Measurements from ENCODE around the gene FBLN1.
"Not testable (repeated sequence)": the region's sequence is repeated elsewhere in the genome, so short reads cannot be mapped to it uniquely, and the experiment has no call there.

Gene FBLN1

GRCh38 chr22:45476814-45477213 lies 25.9 kb upstream of the FBLN1 start:
- no peak for DNase-seq (ENCODE audit: low read depth in 4 of 4, low spot score in 1 of 4)

GRCh38 chr22:45477366-45478107 lies 25.1 kb upstream of the FBLN1 start:
- no peak for DNase-seq (ENCODE audit: low read depth in 4 of 4, low spot score in 1 of 4)

- no peak for DNase-seq (ENCODE audit: low read depth in 4 of 4, low spot score in 1 of 4)
Observed at GRCh38 chr22:45478108-45478771, 24.4 kb upstream of the FBLN1 start.

GRCh38 chr22:45480717-45481116 lies 22.0 kb upstream of the FBLN1 start:
- DNase-seq (ENCODE audit: low read depth in 4 of 4, low spot score in 1 of 4) = no peak

- DNase-seq (ENCODE audit: low read depth in 4 of 4, low spot score in 1 of 4) = no peak
Observed at GRCh38 chr22:45481661-45482060, 21.0 kb upstream of the FBLN1 start.

DNA sequence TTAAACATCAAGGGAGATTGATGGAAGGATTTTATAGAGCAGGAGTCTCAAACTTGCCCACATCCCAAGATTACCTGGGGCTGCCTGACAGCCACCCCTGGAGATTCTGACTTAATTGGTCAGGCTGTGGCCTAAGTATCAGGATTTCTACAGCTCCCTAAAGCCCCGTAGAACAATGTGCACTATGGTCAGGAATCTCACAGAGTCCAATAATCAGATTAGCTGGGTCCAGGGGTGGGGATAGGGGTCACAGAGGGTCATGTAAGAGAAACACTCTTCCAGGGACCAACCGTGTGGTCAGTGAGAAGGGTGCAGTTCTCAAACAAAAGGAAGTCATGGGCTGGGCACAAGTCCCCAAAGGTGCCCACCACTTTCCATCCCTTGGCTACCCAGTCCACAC lies 20.5 kb upstream of the FBLN1 start:
- DNase-seq (ENCODE audit: low read depth in 4 of 4, low spot score in 1 of 4) = no peak

DNA sequence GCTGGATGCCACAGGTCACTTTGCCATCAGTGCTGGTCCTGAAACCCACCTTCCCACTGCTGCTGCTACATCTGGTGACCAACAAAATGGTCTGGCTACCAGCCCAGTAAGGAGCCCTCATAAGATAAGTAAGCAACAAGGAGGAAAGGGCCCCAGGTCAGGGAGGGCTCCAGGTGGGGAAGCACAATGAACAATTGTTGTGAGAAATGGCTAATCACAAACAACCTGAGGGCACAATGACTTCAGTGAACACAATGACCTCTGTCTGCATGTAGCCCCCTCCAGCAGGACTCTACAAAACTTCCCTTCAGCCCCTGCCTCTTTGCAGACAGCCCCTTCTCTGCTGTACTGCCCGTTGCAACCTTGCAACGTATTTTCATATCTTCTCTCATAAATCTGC lies 19.4 kb upstream of the FBLN1 start:
- no peak for DNase-seq (ENCODE audit: low read depth in 4 of 4, low spot score in 1 of 4)

GRCh38 chr22:45483918-45484499 lies 18.7 kb upstream of the FBLN1 start:
- DNase-seq (ENCODE audit: low read depth in 4 of 4, low spot score in 1 of 4) = no peak

DNA sequence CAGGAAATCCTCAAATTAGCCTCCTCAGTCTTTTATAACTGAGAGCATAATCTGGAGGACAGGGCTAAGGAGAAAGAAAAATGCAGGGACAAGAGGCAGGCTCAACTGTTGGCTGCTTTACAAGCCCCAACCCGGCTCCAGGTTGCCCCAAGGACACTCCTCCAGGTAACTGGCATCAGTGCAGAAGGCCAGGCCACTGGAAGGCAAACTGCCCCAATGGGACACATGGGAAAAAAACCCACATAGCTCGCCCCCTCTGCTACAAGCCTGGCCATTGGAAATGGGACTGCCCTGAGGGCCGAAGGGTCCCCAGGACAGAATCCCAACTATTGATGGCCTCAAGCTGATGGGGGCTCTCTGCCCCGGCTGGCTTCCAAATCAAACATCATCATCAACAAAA lies 17.9 kb upstream of the FBLN1 start:
- no peak for DNase-seq (ENCODE audit: low read depth in 4 of 4, low spot score in 1 of 4)

- DNase-seq (ENCODE audit: low read depth in 4 of 4, low spot score in 1 of 4) = no peak
Observed at GRCh38 chr22:45485261-45485660, 17.4 kb upstream of the FBLN1 start.

- no peak for DNase-seq (ENCODE audit: low read depth in 4 of 4, low spot score in 1 of 4)
Observed at GRCh38 chr22:45488764-45489370, 13.8 kb upstream of the FBLN1 start.

DNA sequence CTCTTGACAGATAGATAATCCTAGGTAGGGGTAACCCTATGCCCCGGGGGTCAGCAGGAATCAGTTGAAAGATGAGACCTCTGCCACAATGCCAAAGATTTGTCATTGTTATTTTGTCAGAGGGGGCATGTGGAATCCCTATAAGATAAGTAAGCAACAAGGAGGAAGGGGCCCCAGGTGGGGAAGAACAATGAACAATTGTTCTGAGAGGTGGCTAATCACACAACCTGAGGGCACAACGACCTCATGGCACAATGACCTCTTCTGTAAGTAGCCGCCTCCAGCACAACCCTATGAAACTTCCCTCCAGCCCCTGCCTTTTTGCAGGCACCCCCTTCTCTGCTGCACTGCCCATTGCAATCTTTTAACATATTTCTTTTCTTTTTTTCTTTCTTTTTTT lies 11.8 kb upstream of the FBLN1 start:
- DNase-seq (ENCODE audit: low read depth in 4 of 4, low spot score in 1 of 4) = no peak

DNA sequence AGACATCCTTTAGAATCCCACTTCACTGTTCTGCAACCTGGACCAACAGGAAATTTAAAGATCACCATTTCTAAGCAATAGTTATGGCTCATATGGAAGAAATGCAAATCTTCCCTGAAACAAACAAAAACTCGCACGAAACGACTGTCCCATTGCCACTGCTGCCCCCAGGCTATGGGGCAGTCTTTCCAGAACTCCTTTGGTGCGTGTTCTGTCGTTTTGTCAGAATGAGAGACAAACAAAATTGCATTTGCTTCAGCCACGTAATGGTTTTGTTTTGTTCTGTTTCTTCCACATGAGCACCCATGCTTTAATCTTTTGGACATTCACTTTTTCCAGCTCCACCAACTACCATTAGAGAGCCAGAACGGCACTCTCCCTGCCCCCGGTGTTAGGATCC lies 10.8 kb upstream of the FBLN1 start:
- no peak for DNase-seq (ENCODE audit: low read depth in 4 of 4, low spot score in 1 of 4)

DNA sequence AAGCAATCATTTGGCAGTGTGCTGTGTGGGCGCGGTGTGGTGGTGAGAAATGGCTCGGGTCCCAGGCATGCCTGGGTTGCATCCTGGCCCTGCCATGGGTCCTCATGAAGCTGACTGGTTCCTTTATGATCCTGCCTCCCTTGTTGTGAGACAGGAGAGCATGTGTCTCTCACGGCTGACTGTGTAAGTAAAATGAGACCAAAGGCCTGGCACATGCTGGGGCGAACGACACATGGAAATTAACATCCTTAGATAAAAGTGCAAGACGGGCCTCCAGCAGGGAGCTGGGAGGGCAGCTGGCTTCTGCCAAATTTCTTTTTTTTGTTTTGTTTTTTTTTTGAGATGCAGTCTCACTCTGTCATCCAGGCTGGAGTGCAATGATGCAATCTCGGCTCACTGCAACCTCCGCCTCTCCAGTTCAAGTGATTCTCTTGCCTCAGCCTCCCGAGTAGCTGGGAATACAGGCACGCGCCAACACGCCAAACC lies 9.4 kb upstream of the FBLN1 start:
- DNase-seq (ENCODE audit: low read depth in 4 of 4, low spot score in 1 of 4) = no peak

- DNase-seq (ENCODE audit: low read depth in 4 of 4, low spot score in 1 of 4) = not testable (repeated sequence)
Observed at GRCh38 chr22:45494306-45494705, 8.4 kb upstream of the FBLN1 start.

DNA sequence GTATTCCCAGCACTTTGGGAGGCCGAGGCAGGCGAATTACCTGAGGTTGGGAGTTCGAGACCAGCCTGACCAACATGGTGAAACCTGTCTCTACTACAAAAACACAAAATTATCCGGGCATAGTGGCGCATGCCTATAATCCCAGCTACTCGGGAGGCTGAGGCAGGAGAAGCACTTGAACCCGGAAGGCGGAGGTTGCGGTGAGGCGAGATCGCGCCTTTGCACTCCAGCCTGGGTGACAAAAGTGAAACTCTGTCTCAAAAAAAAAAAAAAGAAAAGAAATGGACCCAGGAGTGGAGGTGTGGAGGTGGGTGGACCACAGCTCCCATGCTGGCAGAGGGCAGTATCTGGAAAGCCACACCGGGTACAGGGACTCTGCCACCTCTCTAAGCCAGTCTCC lies 7.1 kb upstream of the FBLN1 start:
- DNase-seq (ENCODE audit: low read depth in 4 of 4, low spot score in 1 of 4) = not testable (repeated sequence)

- DNase-seq (ENCODE audit: low read depth in 4 of 4, low spot score in 1 of 4) = no peak
Observed at GRCh38 chr22:45496451-45496941, 6.2 kb upstream of the FBLN1 start.

DNA sequence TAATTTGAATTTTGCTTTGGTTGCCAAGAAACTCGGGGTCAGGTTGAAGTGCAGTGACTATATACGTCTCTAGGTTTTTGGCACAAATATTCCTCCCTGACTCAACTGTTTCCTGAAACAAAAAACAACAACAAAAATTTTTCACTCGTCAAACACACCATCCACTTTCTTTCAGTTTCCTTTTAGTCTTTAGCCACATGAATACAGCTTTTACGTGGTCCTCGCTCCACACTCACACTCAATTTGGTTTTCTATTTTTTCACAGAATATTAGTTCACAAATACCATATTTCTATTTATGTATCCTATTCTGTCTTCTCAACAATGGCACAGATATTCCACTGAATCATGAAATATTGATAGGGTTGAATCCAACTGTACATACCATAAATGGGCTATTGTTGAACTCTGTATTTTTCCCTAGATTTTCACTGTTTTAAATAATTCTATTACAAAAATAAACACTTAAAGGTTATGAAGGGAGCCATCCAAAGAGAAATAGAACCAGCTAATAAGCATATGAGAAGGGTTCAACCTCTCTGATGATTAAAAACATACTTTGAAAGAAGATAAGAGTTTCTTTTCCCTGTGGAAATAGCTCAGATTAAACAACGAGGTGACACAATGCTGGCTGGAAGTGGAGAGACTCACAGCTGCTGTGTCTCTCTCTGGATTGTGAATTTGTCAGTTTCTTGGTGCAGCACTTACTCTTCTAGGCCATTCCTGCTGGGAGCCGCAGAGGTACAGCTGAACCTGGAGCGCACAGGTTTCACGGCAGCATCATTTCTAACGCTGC lies 5.1 kb upstream of the FBLN1 start:
- no peak for DNase-seq (ENCODE audit: low read depth in 4 of 4, low spot score in 1 of 4)

DNA sequence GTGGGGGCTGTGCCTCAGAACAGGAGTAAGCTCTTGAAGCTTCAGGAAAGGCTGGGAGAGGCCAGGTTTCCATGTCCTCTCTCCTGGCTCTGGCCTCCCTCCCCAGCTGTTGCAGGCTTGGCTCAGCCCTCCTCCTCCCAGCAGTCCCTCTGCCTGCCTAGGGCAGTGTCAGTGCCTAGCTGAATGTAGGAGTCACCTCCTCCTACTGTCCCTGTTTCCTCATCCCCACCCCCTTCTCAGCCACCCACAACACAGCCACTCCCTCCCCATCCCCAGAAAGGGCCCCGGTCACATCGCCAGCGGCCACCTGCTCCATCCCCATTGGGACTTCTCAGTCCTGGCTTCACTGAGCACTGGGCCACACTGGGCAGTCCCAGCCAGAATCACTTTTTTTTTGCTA lies 2.9 kb upstream of the FBLN1 start:
- no peak for DNase-seq (ENCODE audit: low read depth in 4 of 4, low spot score in 1 of 4)

GRCh38 chr22:45503050-45503815 lies 550 bp downstream of the FBLN1 start:
- no peak for DNase-seq (ENCODE audit: low read depth in 4 of 4, low spot score in 1 of 4)
